ENCODE measurements around the gene SLC13A4.
"Not testable (repeated sequence)": the region's sequence is repeated elsewhere in the genome, so short reads cannot be mapped to it uniquely, and the experiment has no call there.

SLC13A4 gene

DNA sequence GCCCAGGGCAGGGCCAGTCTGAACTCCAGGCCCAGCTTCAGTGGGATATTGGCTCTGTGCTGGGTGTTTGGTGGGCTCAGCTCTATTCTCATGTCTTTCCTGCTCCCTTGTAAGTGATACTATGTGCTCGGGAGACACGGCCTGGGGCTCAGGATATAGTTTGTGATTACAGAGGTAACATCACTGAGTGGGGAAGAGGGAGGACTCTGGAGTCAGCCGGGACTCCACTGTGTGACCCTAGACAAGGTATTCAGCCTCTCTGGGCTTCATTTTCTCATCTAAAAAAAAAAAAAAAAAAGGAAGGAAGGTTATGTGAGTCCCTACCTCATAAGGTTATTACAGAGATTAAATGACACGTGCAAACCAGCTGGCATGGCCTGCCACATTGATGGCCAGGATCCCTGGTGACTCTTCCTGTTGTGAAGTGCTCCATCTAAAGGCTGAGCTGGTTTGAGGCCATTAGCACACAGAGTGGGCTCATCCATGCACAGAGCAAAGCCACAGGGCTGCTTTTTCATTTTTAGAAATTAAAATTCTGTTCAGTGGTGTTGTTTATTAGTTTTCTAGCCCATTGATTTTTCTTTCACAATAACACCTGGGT is 15.7 kb downstream of the SLC13A4 start:
- no peak for DNase-seq (ENCODE audit: low read depth in 1 of 2, low spot score in 1 of 2)
- in situ Hi-C loops (cut with HindIII; ENCODE audit: low pct_unique_long_range_greater_than_20kb, low sequenced_read_pairs) = no loop called here
- no peak for TF ChIP-seq JUND (IDR thresholded peaks at IDR 0.05; ENCODE audit: low read depth)

DNA sequence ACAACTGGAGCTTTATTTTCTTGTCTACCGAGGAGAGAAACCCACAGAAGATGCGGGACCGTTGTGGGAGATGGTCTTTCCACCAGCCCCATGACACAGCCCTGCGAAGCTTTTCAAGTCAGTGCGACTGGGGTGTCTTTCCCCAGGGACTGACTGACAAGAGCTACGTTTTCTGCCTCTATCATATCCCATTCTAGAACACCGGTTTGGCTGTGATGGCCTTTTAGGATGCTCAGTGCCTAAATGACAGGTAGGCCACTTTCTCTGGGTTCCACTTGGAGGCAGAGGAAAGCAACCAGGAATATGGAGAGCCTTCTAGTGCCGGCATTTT is 16.9 kb downstream of the SLC13A4 start:
- TF ChIP-seq JUND (IDR thresholded peaks at IDR 0.05; ENCODE audit: low read depth) = no peak
- in situ Hi-C loops (cut with HindIII; ENCODE audit: low pct_unique_long_range_greater_than_20kb, low sequenced_read_pairs) = no loop called here
- DNase-seq (ENCODE audit: low read depth in 1 of 2, low spot score in 1 of 2) = no peak

DNA sequence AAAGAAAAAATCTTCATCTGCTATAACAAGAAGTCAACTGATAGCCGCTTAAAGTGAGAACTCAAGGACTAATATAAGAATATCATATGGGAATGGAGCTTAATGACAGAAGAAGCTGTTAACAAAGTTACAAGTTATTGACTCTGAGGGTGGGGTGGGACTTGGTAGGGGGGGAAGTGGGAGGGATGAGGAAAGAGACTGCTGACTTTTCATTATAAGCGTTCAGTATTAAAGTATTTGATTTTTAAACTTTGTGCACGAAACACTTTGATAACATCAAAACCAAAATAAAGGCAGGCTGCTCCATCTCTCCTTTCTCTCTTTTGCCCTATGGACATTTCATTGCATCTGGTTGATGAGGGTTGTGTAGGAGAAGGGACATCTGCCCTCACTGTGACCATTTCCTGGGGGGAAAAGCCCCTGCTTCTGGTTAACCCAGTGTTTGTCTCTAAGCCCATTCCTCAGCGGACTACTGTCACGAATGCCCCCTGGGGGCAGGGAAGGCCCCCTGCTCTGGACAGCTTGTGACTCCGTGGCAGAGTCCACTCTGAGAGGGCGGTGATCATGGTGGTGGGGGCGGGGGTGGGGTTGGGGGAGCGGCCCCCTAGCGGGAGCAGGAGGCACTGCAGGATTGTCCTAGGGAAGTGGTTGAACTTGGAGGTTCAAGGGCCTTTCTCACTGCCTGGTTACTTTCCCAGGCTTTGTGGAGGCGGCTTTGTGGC is 17.4 kb downstream of the SLC13A4 start:
- DNase-seq (ENCODE audit: low read depth in 1 of 2, low spot score in 1 of 2) = peak in 1 of 2 experiments; percentile 24
- TF ChIP-seq JUND (IDR thresholded peaks at IDR 0.05; ENCODE audit: low read depth) = no peak
- in situ Hi-C loops (cut with HindIII; ENCODE audit: low pct_unique_long_range_greater_than_20kb, low sequenced_read_pairs) = no loop called here

DNA sequence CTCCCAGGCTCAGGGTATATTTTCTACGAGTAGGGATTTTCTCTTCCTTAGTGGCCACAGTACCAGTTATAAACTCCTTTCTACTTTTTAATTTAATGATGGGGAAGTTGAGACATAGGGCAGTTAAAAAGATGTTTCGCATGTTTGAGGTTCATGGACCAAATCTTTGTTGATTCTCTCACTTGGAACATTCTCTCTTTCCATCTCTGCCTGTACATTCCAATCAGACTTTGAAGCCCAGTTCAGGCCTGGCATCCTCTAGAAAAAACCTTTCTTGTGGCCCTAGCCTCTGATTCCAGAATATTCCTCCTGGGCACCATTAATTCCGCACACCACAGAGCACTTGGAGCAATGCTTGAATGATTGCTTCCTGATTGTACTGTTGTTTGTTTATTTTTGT is 18.5 kb downstream of the SLC13A4 start:
- TF ChIP-seq JUND (IDR thresholded peaks at IDR 0.05; ENCODE audit: low read depth) = no peak
- DNase-seq (ENCODE audit: low read depth in 1 of 2, low spot score in 1 of 2) = no peak
- in situ Hi-C loops (cut with HindIII; ENCODE audit: low pct_unique_long_range_greater_than_20kb, low sequenced_read_pairs) = no loop called here

DNA sequence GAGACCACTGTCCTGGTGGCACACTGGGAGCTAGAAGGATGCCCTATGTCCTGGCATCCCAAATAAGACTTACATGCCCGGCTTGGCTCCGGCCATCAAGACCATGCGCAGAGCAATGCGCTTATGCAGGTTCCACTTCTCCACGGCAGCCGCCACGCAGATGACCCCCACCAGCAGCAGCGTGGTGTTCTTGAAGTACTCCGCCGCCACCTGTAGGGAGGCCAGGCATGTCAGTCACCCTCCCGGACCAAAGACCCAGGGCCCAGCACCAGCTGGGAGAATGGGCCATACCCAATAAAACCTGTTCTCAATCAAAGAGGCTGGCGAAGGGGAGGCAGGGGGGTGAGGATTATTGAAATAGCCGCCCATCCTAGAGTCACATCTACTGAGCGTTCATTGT is 19.9 kb downstream of the SLC13A4 start:
- no peak for DNase-seq (ENCODE audit: low read depth in 1 of 2, low spot score in 1 of 2)
- in situ Hi-C loops (cut with HindIII; ENCODE audit: low pct_unique_long_range_greater_than_20kb, low sequenced_read_pairs) = no loop called here
- TF ChIP-seq JUND (IDR thresholded peaks at IDR 0.05; ENCODE audit: low read depth) = no peak

DNA sequence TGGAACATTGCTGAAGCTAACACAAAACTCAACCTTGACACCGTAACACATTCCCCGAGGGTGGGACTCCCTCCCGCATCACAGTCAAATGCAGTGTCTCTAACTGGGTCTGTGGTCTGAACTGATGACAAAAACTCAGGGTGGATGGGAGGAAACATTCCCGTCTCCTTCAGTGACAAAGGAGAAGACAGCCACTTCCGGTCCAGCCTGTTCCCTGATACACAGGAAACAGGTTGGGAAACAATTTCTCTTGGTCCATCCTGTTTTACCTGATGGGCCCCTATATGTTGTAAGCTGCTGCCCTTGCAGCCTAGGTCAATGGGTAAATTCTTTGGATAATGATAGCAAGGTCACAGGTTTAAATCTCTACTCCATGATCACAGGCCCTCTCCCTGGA is 20.4 kb downstream of the SLC13A4 start:
- in situ Hi-C loops (cut with HindIII; ENCODE audit: low pct_unique_long_range_greater_than_20kb, low sequenced_read_pairs) = no loop called here
- peak in 1 of 2 experiments; percentile 62 for DNase-seq (ENCODE audit: low read depth in 1 of 2, low spot score in 1 of 2)
- no peak for TF ChIP-seq JUND (IDR thresholded peaks at IDR 0.05; ENCODE audit: low read depth)

DNA sequence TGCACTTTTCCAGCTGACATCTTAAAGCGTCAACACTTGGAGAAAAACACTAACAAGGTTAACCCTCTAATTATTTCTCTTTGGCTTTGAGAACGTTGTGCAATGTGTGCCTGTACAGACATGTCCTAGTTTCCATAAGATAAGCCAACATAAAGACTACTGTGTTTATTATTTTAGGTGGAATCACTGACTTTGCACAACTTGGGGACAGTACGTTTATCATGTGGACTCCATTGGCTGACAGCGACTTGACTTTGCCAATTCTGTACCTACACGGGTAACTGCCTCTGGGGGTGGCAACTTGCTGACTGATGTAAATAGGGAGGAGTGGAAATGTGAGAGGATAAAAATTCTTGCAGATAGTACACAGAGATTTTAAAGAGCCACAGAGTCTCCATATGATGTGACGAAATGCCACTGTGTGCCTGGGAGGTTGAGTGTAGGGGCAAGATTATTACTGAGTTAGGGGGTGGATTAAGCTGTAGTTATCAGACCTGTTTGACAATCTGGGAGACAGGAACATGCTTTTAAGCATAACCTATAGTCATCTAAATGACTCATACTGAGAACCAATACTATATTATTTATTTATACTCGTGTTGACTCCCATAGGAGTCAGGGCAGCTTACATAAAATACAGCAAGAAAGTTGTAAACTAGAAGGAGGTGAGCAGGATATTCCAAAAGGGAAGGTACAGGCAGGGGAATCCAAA is 21.0 kb downstream of the SLC13A4 start:
- no peak for TF ChIP-seq JUND (IDR thresholded peaks at IDR 0.05; ENCODE audit: low read depth)
- in situ Hi-C loops (cut with HindIII; ENCODE audit: low pct_unique_long_range_greater_than_20kb, low sequenced_read_pairs) = no loop called here
- DNase-seq (ENCODE audit: low read depth in 1 of 2, low spot score in 1 of 2) = no peak

DNA sequence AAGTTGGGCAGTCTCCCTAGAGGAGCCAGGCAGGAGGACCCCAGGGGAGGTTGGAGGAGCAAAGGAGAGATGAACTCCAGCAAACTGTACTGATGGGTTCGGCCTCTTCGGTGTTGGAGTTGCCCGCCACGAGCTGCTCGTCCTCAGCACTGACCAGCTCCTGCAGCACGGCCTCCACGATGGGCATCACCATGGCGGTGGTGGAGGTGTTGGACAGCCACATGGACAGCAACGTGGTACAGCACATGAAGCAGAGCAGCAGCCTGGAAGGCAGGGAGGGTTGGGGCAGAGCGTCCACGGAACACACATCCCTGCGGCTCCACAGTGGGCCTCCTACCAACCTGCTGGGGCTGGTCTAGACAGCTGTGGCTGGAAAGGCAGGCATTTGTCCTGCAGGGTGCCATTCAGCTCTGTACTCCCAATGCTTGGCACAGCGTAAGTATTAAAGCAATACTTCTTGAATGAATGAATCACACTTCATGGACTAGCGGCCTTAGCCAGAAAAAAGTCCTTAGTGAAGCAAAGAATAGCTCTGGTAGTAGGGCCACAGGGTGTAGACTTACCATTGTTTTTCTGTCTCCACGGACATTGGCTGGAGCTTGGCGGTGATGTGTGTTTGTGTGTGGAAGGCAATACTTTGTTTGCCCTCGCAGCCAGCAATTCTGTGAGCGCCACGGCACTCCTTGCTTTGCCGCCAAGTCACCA is 21.8 kb downstream of the SLC13A4 start:
- no peak for DNase-seq (ENCODE audit: low read depth in 1 of 2, low spot score in 1 of 2)
- in situ Hi-C loops (cut with HindIII; ENCODE audit: low pct_unique_long_range_greater_than_20kb, low sequenced_read_pairs) = no loop called here
- TF ChIP-seq JUND (IDR thresholded peaks at IDR 0.05; ENCODE audit: low read depth) = no peak

DNA sequence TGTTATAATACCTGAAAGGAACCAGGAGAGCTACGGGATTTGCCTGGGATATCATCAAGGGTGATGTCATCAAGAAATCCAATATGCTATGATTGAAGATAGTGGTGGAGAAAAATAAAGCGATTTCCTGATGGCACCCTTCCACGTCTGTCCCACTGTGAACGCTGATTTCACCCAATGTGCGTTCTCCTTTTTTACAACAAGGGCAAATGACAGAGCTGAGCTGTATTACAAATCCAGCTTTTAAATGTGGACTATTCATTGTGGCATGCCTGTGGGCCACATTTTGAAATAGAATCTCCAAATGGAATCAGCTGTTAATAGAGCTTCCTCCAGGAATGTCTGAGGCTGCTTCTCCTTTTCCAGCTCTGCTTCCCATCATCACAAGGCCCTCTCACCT is 23.3 kb downstream of the SLC13A4 start:
- in situ Hi-C loops (cut with HindIII; ENCODE audit: low pct_unique_long_range_greater_than_20kb, low sequenced_read_pairs) = no loop called here

DNA sequence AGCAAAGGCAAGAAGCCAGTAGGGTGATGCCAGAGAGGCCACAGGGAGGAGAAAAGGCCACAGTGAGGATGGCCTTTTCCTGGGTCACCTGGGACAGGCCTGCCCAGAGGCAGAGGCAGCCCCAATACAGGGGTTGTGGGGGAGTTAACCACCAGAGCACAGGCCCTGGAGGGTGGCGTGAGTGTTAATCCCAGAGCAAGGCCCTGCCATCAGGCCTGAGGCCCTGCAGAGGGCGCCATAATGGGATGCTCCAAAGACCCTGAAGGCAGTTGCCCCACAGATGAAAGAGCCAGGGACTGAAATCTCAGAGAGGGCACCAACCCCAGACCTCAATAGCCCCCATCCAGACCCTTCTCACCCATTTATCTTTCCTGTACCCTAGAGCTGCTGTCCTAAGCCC is 23.9 kb downstream of the SLC13A4 start:
- no peak for DNase-seq (ENCODE audit: low read depth in 1 of 2, low spot score in 1 of 2)
- in situ Hi-C loops (cut with HindIII; ENCODE audit: low pct_unique_long_range_greater_than_20kb, low sequenced_read_pairs) = no loop called here
- TF ChIP-seq JUND (IDR thresholded peaks at IDR 0.05; ENCODE audit: low read depth) = no peak

More for the DNA sequence above, 23.3 kb downstream of the SLC13A4 start:
- DNase-seq (ENCODE audit: low read depth in 1 of 2, low spot score in 1 of 2) = no peak
- no peak for TF ChIP-seq JUND (IDR thresholded peaks at IDR 0.05; ENCODE audit: low read depth)

DNA sequence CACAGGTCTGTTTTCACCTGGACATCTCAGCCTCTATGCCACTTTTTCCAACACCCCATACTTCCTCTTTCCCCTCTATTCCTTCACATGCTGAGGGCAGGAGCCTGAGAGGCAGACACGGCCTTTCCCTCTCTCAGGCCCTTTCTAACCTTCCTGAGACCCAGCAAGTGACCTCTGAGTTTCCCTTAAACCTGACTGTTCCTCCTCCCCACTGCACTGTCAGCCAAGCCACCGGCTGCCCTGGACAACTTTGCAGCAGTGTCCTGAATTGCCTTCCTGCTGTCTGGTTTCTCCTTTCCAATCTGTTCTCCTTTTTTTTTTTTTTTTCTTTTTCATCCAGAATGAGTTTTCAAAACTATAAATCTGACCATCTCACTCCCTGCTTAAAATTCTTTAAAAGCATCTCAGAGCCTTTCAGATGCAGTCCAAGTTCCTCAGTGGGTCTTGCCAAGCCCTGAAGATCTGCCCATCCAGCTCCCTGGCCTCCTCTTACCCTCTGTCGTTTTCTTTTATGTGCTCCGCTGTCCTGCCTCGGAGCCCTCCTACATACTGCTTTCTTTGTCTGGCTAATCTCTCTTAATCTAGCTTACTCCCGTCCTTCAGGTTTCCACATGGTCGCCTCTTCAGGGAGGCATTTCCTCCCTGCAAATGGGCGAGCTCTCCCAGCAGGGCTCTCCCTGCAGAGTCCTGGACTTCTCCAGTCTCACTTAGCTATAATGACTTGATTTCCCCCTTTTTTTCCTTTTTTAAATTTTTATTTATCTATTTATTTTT is 30.5 kb downstream of the SLC13A4 start:
- TF ChIP-seq JUND (IDR thresholded peaks at IDR 0.05; ENCODE audit: low read depth) = no peak
- in situ Hi-C loops (cut with HindIII; ENCODE audit: low pct_unique_long_range_greater_than_20kb, low sequenced_read_pairs) = no loop called here
- DNase-seq (ENCODE audit: low read depth in 1 of 2, low spot score in 1 of 2) = peak in 1 of 2 experiments; percentile 38

DNA sequence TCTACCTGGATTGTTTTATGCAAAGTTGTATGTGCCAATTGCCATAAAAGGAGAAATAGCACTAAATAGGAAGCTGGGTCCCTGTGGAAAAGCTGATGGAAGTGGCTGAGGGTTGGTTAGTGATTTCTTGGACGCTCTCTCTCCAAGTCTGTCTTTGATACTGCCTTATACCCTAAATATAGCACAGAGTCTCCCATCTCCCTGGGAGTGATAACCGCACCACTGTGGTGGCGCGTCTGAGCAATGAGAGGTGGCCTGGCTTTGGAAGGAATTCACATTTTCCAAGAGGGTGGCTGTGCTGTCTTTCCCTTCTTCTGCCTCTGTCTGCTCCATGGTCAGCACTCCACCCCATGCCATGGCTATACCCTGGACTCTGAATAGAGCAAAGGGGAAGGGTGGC is 34.4 kb downstream of the SLC13A4 start:
- TF ChIP-seq JUND (IDR thresholded peaks at IDR 0.05; ENCODE audit: low read depth) = no peak
- no peak for DNase-seq (ENCODE audit: low read depth in 1 of 2, low spot score in 1 of 2)
- in situ Hi-C loops (cut with HindIII; ENCODE audit: low pct_unique_long_range_greater_than_20kb, low sequenced_read_pairs) = no loop called here

DNA sequence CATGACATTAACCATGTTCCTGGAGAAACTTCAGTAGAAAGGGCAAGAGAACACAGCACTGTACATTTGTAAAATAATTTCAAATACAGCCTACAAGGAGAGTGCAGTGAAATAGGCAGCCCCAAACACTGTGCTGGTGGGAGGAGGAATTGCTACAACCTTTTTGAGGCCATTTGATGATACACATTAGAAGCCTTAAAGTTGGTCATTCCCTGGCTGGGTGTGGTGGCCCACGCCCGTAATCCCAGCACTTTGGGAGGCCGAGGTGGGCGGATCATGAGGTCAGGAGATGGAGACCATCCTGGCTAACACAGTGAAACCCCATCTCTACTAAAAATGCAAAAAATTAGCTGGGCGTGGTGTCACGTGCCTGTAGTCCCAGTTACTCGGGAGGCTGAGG is 35.4 kb downstream of the SLC13A4 start:
- in situ Hi-C loops (cut with HindIII; ENCODE audit: low pct_unique_long_range_greater_than_20kb, low sequenced_read_pairs); DNase-seq (ENCODE audit: low read depth in 1 of 2, low spot score in 1 of 2): not testable (repeated sequence)

Measured in T47D (cell line).